ENCODE data around the gene MT1A. TPM values are rescaled to one million over a fixed set of nuclear protein-coding genes. Genes with fewer than 3 reads are reported as not detected.

Gene MT1A
- total RNA-seq, 1 experiment from 2014 or later = 23.5 TPM

DNA sequence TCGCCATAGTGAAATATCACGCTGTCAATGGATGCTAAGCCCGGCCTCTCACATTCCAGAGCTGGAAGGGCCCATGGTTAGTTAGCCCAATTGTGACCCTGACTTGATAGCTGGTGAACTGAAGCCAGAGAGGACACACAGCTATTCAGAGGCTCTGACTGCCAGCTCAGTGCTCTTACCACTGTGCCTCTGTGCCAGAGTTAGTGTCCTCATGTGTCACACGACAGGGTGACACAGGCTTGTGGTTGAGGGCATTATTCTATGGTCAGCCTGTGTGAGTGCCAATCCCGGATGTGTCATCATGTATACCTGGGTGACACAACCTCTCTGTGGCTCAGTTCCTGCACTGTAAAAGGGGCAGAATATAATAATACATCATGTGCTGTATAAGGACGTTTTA lies 41.4 kb downstream of the MT1A start:
- H3K36me3 ChIP-seq (ENCODE audit: low read depth) = no peaks in the 10 kb centered on the region

DNA sequence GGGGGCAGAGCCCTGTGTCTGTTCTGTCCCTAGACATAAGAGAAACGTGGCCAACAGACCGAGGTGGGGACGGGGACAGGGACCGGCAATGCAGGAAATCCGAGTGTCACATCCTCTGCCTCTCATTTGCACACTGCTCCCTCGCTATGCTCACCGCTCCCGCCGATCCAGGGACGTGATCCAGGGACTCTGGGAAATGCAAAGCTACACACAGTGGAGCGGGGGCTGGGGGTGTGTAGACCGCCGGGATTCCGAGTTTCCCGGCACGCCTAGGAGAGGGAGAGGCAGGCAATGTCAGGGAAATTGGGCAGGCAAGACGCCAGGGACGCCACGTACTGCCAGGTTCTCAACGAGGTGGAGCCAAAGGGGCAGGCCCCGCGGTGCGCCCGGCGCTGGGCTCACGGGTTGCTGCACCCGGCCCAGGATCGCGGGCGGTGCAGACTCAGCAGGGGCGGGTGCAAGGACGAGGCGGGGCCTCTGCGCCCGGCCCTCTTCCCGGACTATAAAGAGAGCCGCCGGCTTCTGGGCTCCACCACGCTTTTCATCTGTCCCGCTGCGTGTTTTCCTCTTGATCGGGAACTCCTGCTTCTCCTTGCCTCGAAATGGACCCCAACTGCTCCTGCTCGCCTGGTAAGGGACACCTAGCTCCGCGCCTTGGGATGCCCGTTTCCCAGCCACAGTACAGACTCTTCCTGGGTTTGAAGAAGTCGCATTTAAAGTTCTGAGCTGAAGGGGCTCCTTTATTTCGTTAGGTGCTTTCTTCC lies 43.7 kb downstream of the MT1A start, which contains the start of gene MT1X:
MT1X (plus strand) TSS at position 532 of the 764 bp plus-strand sequence; CDS start at position 603, 71 bp downstream.
- TF ChIP-seq, protein P1, sequence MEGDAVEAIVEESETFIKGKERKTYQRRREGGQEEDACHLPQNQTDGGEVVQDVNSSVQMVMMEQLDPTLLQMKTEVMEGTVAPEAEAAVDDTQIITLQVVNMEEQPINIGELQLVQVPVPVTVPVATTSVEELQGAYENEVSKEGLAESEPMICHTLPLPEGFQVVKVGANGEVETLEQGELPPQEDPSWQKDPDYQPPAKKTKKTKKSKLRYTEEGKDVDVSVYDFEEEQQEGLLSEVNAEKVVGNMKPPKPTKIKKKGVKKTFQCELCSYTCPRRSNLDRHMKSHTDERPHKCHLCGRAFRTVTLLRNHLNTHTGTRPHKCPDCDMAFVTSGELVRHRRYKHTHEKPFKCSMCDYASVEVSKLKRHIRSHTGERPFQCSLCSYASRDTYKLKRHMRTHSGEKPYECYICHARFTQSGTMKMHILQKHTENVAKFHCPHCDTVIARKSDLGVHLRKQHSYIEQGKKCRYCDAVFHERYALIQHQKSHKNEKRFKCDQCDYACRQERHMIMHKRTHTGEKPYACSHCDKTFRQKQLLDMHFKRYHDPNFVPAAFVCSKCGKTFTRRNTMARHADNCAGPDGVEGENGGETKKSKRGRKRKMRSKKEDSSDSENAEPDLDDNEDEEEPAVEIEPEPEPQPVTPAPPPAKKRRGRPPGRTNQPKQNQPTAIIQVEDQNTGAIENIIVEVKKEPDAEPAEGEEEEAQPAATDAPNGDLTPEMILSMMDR (conservative IDR thresholded peaks at IDR 0.05) = no peak
- no peak for TF ChIP-seq EZH2 (IDR thresholded peaks at IDR 0.05; ENCODE audit: low read depth)
- ChIA-PET POLR2A (ENCODE audit: unreplicated experiment) (interaction anchor here (0.6 kb wide), 1 partner anchor 26 kb away, joined by 4 read pairs; no protein-coding TSS in a partner anchor), CTCF (no interaction called here)
- DNase-seq = peak; percentile 73 to 91
- Histone ChIP-seq H3K9me2 (ENCODE audit: insufficient read depth) (no peaks in the 10 kb centered on the region), H3K4me1 (replicated peaks; ENCODE audit: insufficient read depth) (peaks cover 36% of the 10 kb centered on the region), H3F3A (ENCODE audit: insufficient read depth, low read depth) (peaks cover 29% of the 10 kb centered on the region), H3K36me3 (ENCODE audit: low read depth) (no peaks in the 10 kb centered on the region), H3K4me3 (peak within 1 kb of the TSS; percentile 79), H3K9me3 (ENCODE audit: insufficient read depth, low read depth) (peaks cover 6% of the 10 kb centered on the region; the same call in 1 of the 2 replicates), H3K79me2 (ENCODE audit: low read depth) (no peaks in the 10 kb centered on the region), H4K20me1 (ENCODE audit: insufficient read depth) (no peaks in the 10 kb centered on the region), H3K4me2 (peak within 1 kb of the TSS; percentile 99), H2AFZ (peak within 1 kb of the TSS; percentile 77), H3K27ac (no peak within 1 kb of the TSS), H3K27me3 (ENCODE audit: insufficient read depth, low read depth) (no peaks in the 10 kb centered on the region)
- no TSS peak for BruUV-seq (replicated peaks)
- intact Hi-C loops (cut with micrococcal nuclease; ENCODE audit: unreplicated experiment) = loop anchor here (1.0 to 5.0 kb wide), 3 partner anchors 25 to 75 kb away; partner anchors contain the start of gene MT1F

More for the DNA sequence above, 41.4 kb downstream of the MT1A start:
- BruUV-seq (replicated peaks) = no TSS peak
- Histone ChIP-seq H3K9me2 (ENCODE audit: insufficient read depth) (no peaks in the 10 kb centered on the region), H2AFZ (no peak overlapping the region), H3K27ac (peak overlapping the region; percentile 32; the same call in 1 of the 2 replicates), H3K79me2 (ENCODE audit: low read depth) (no peaks in the 10 kb centered on the region), H3K4me2 (peak overlapping the region; percentile 34), H3K9me3 (ENCODE audit: insufficient read depth, low read depth) (no peaks in the 10 kb centered on the region), H3K4me3 (no peak overlapping the region), H4K20me1 (ENCODE audit: insufficient read depth) (no peaks in the 10 kb centered on the region), H3K27me3 (ENCODE audit: insufficient read depth, low read depth) (no peaks in the 10 kb centered on the region), H3K4me1 (replicated peaks; ENCODE audit: insufficient read depth) (peaks cover 36% of the 10 kb centered on the region), H3F3A (ENCODE audit: insufficient read depth, low read depth) (peaks cover 29% of the 10 kb centered on the region)
- intact Hi-C loops (cut with micrococcal nuclease; ENCODE audit: unreplicated experiment) = loop anchor here (5.0 kb wide), 1 partner anchor 38 kb away; no protein-coding TSS in a partner anchor
- peak; percentile 33 to 84 for DNase-seq
- POLR2A ChIA-PET (ENCODE audit: unreplicated experiment) = interaction anchor here (0.6 kb wide), 1 partner anchor 9 kb away, joined by 3 read pairs; no protein-coding TSS in a partner anchor
- CTCF ChIA-PET = no interaction called here
- TF ChIP-seq EZH2 (IDR thresholded peaks at IDR 0.05; ENCODE audit: low read depth) = no peak
- TF ChIP-seq, protein P1 (conservative IDR thresholded peaks at IDR 0.05) = no peak

DNA sequence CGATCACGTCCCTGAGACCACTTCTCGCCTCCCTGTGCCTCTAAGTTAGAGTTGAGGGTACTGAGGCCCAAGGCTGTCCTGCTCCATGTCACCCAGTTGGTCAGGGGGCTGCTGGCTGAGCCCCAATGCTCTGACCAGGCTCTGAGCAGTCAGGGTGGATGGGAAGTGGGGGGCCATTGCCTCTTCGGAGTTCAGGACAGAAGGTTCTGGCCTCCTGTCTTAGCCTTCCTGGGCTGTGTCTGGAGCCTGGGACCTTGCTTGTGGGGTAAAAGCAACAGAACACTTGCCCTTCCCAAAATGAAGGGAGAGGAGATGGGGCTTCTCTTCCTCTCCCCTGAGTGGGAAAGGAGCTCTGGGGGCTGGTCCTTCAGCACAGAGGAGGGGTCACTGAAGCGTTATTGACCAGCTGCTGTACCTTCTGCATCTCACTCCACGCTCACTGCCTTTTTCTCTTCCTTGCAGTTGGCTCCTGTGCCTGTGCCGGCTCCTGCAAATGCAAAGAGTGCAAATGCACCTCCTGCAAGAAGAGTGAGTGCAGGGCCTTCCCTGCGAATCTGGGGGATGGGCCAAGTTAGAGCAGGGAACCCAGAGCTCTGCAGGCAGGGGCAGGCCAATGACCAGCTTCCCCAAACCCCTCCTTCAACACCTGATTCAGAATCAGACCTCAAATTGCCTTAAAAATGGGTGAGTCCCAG lies 44.4 kb downstream of the MT1A start:
- BruUV-seq (replicated peaks) = TSS peak; percentile 91
- Histone ChIP-seq H3F3A (ENCODE audit: insufficient read depth, low read depth) (peaks cover 29% of the 10 kb centered on the region), H3K27ac (no peak overlapping the region), H3K4me3 (peak overlapping the region; percentile 79), H3K36me3 (ENCODE audit: low read depth) (no peaks in the 10 kb centered on the region), H3K9me3 (ENCODE audit: insufficient read depth, low read depth) (peaks cover 6% of the 10 kb centered on the region; the same call in 1 of the 2 replicates), H3K79me2 (ENCODE audit: low read depth) (no peaks in the 10 kb centered on the region), H3K9me2 (ENCODE audit: insufficient read depth) (no peaks in the 10 kb centered on the region), H2AFZ (peak overlapping the region; percentile 77), H3K4me2 (peak overlapping the region; percentile 99), H3K4me1 (replicated peaks; ENCODE audit: insufficient read depth) (peaks cover 36% of the 10 kb centered on the region), H3K27me3 (ENCODE audit: insufficient read depth, low read depth) (no peaks in the 10 kb centered on the region), H4K20me1 (ENCODE audit: insufficient read depth) (no peaks in the 10 kb centered on the region)
- CTCF ChIA-PET = interaction anchor here (0.5 kb wide), 1 partner anchor 29 kb away, joined by 5 read pairs; no protein-coding TSS in a partner anchor
- no peak for DNase-seq
- intact Hi-C loops (cut with micrococcal nuclease; ENCODE audit: unreplicated experiment) = loop anchor here (1.0 to 5.0 kb wide), 3 partner anchors 26 to 76 kb away; partner anchors contain the start of gene MT1F
- TF ChIP-seq EZH2 (IDR thresholded peaks at IDR 0.05; ENCODE audit: low read depth) = no peak
- TF ChIP-seq, protein P1 (conservative IDR thresholded peaks at IDR 0.05) = no peak
- POLR2A ChIA-PET (ENCODE audit: unreplicated experiment) = interaction anchor here (0.6 to 0.8 kb wide), 3 partner anchors 27 to 326 kb away, joined by 3 to 6 read pairs (median 4); no protein-coding TSS in a partner anchor

Data from PC-9 (cell line).